ENCODE measurements around the gene TESMIN.

The TESMIN gene

DNA sequence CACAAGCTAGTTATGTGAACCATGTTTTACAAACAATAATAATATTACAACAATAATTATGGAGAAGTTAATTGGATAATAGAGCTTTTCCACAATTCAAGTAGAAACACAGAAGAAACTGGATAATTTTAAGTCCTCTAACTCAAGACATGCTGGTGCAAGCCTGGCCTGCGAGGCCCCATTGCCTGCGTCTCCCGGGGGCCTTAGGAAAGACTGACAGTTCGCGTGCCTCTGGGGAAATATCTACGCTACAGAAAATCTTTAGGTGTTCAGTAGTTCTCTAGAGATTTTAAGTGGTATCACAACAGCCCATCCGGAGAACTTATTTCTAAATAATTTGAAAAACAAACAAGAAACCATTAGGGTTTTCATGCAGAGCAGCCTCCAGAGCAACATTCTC lies 43.8 kb downstream of the TESMIN start:
- H3K9me3 ChIP-seq (ENCODE audit: insufficient read depth, low read depth, low read length), result no peaks in the 10 kb centered on the region
- H3K36me3 ChIP-seq (ENCODE audit: insufficient read depth, low read depth, low read length), result no peaks in the 10 kb centered on the region
- H3K4me3 ChIP-seq (ENCODE audit: low read length), result no peak overlapping the region
- peaks cover 13% of the 10 kb centered on the region; the same call in 1 of the 2 replicates for H3K4me1 ChIP-seq (ENCODE audit: insufficient read depth, low read length)
- no peak overlapping the region for H3K27ac ChIP-seq (ENCODE audit: low read length)
- no peaks in the 10 kb centered on the region for H3K27me3 ChIP-seq (ENCODE audit: insufficient read depth, low read length)
- no peak overlapping the region for H3K9ac ChIP-seq (ENCODE audit: low read depth, low read length)

DNA sequence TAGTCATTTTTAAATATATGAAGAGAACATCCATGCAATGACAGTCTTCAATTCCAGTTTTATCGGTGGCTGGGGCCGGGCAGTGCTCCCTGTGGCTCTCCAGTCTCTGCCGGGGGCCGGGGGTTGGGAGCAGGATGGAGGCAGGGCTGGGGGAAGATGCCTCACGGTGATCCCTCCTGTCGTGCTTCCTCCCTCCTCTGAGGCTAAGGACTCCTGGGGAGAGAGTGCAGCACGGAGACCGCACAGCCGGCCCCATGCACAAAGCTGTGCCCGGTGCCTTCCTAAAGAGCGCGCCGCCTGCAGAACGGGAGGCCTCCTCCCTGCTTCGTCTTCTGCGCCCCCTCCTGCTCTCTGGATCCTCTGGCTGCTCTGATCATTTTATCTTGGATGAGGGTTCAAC lies 46.4 kb downstream of the TESMIN start:
- H3K9me3 ChIP-seq (ENCODE audit: insufficient read depth, low read depth, low read length), result no peaks in the 10 kb centered on the region
- H3K27ac ChIP-seq (ENCODE audit: low read length), result no peak overlapping the region
- no peaks in the 10 kb centered on the region for H3K36me3 ChIP-seq (ENCODE audit: insufficient read depth, low read depth, low read length)
- H3K4me1 ChIP-seq (ENCODE audit: insufficient read depth, low read length), result peaks cover 13% of the 10 kb centered on the region; the same call in 1 of the 2 replicates
- peak overlapping the region; percentile 29; the same call in 1 of the 2 replicates for H3K4me3 ChIP-seq (ENCODE audit: low read length)
- H3K27me3 ChIP-seq (ENCODE audit: insufficient read depth, low read length), result no peaks in the 10 kb centered on the region
- H3K9ac ChIP-seq (ENCODE audit: low read depth, low read length), result no peak overlapping the region

DNA sequence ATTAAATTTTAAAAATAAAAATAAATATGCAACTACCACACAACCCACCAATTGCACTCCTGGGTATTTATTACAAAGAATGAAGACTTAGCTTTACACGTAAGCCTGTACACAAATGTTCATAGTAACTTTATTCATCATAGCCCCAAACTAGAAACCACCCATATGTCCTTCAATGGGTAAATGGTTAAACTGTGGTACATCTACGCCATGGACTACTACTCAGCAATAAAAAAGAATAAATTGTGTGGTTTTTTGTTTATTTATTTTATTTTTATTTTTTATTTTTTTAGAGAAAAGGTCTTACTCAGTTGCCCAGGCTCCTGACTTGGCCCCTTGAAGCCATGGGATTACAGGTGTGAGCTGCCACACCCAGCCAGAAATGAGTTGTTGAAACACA lies 52.3 kb downstream of the TESMIN start:
- Histone ChIP-seq H3K9ac (ENCODE audit: low read depth, low read length) (no peak overlapping the region), H3K4me1 (ENCODE audit: insufficient read depth, low read length) (peaks cover 16% of the 10 kb centered on the region), H3K4me3 (ENCODE audit: low read length) (no peak overlapping the region), H3K9me3 (ENCODE audit: insufficient read depth, low read depth, low read length) (no peaks in the 10 kb centered on the region; the same call in none of the 2 replicates), H3K27me3 (ENCODE audit: insufficient read depth, low read length) (no peaks in the 10 kb centered on the region), H3K27ac (ENCODE audit: low read length) (no peak overlapping the region), H3K36me3 (ENCODE audit: insufficient read depth, low read depth, low read length) (no peaks in the 10 kb centered on the region)

DNA sequence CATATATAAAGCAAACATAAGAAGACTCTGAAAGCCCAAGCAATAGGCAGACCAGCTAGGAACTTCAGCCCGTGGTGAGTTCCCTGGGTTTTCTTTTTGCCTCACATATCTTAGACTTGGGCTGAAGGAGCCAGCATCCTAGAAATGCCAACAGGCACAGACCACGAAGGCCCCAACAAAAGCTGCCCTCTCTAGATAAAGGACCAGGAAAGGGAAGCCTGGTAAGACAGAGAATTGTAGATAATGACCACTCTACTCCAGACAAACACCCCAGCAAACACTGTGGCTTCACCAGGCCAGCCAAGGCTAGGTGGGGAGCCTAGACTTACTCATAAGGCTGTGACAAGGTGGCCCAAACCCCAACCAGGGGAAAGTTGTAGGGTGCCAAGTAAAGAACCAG lies 55.8 kb downstream of the TESMIN start:
- no peaks in the 10 kb centered on the region for H3K27me3 ChIP-seq (ENCODE audit: insufficient read depth, low read length)
- H3K4me3 ChIP-seq (ENCODE audit: low read length), result 0 out of 2 replicates have a peak overlapping the region, but pooled peaks have one; percentile 20
- no peak overlapping the region for H3K27ac ChIP-seq (ENCODE audit: low read length)
- H3K4me1 ChIP-seq (ENCODE audit: insufficient read depth, low read length), result peaks cover 25% of the 10 kb centered on the region
- H3K9ac ChIP-seq (ENCODE audit: low read depth, low read length), result peak overlapping the region; percentile 23; the same call in 1 of the 2 replicates
- no peaks in the 10 kb centered on the region; the same call in none of the 2 replicates for H3K9me3 ChIP-seq (ENCODE audit: insufficient read depth, low read depth, low read length)
- H3K36me3 ChIP-seq (ENCODE audit: insufficient read depth, low read depth, low read length), result no peaks in the 10 kb centered on the region; the same call in 1 of the 2 replicates

DNA sequence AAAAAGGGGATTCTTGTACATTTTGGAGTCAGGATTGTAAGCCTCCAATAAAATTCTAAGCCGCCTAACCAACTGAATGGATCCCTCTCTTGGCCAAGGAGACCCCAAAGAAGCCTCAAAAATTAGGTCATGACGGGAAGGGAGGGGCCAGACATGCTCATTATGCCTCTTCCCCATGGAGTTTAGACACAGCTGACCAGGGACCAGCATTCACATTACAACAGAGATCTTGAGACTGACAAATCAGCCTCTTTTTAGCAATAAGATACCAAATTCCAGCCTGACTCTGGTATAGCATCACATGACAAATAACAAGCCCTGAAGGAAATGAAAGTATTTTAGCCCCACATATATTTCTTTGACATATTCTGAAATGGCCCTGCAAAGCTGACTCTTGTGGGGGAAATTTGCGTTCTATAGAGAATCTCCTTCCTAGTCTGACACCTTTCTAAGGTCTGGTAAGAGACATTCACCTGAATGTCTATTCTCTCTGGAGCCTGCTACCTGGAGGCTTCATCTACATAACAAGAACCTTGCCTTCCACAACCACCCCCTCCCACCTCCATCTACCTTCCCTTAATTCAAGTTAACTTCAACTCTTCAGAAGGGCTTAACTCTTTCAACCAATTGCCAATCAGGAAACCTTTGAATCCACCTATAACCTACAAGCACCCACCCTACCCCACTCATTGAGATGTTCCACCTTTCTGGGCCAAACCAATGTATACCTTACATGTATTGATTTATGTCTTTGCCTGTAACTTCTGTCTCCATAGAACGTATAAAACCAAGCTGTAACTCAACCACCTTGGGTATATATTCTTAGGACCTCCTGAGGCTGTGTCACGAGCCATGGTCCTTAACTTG lies 56.7 kb downstream of the TESMIN start:
- Histone ChIP-seq H3K9me3 (ENCODE audit: insufficient read depth, low read depth, low read length) (no peaks in the 10 kb centered on the region; the same call in none of the 2 replicates), H3K4me1 (ENCODE audit: insufficient read depth, low read length) (peaks cover 34% of the 10 kb centered on the region), H3K36me3 (ENCODE audit: insufficient read depth, low read depth, low read length) (peaks cover 4% of the 10 kb centered on the region), H3K9ac (ENCODE audit: low read depth, low read length) (peak overlapping the region; percentile 54; the same call in 1 of the 2 replicates), H3K4me3 (ENCODE audit: low read length) (peak overlapping the region; percentile 60), H3K27me3 (ENCODE audit: insufficient read depth, low read length) (no peaks in the 10 kb centered on the region), H3K27ac (ENCODE audit: low read length) (no peak overlapping the region)

DNA sequence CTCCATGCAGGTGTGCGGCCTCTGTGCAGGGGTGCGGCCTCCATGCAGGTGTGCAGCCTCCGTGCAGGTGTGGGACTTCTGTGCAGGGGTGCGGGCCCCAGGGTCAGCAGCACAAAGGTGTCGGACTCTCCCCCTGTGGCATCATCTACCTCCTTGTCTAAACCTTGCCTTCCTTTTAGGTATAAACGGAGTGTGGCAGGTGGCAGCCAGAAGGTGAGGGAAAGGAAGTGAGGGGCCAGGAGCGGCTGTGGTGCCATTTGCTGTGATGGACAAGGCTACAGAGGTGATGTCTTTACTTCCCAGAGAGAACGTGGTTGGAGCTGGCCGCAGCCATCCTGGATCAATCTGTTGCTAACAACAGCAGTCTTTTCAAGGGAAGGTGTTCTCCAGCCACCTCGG lies 57.8 kb downstream of the TESMIN start:
- no peak overlapping the region; the same call in 1 of the 2 replicates for H3K4me3 ChIP-seq (ENCODE audit: low read length)
- H3K4me1 ChIP-seq (ENCODE audit: insufficient read depth, low read length), result peaks cover 34% of the 10 kb centered on the region
- no peaks in the 10 kb centered on the region for H3K27me3 ChIP-seq (ENCODE audit: insufficient read depth, low read length)
- peaks cover 15% of the 10 kb centered on the region for H3K36me3 ChIP-seq (ENCODE audit: insufficient read depth, low read depth, low read length)
- H3K27ac ChIP-seq (ENCODE audit: low read length), result no peak overlapping the region
- H3K9ac ChIP-seq (ENCODE audit: low read depth, low read length), result peak overlapping the region; percentile 56; the same call in 1 of the 2 replicates
- H3K9me3 ChIP-seq (ENCODE audit: insufficient read depth, low read depth, low read length), result no peaks in the 10 kb centered on the region; the same call in none of the 2 replicates

DNA sequence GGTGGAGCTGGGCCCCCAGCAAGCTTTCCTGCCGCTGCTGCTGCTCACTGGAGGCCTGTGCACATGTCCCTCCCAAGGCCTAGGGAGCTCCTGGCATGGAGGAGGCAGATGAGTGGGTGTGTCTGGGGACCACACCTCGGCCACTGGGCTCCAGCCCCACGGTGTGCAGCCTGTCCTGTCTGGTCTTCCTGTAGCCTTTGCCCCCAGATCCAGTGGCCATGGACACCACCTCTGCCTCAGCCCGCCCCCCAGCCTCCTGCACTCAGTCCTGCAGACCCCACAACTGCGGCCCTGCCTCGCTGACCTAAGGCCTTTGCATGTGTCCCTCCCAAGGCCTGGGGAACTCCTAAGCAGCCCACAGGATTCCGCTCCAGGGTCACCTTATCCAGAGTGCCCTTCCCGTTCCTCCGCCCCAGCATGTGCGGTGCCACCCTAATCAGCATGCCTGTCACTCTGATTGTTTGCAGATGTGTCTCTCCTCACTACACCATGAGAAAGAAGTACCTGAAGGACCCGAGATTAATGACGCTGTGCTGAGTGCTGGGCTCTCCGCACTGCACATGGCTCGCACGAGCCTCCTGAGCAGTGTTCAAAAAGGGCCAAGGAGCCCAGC lies 58.3 kb downstream of the TESMIN start:
- Histone ChIP-seq H3K9me3 (ENCODE audit: insufficient read depth, low read depth, low read length) (no peaks in the 10 kb centered on the region; the same call in none of the 2 replicates), H3K36me3 (ENCODE audit: insufficient read depth, low read depth, low read length) (peaks cover 20% of the 10 kb centered on the region), H3K4me3 (ENCODE audit: low read length) (no peak overlapping the region), H3K9ac (ENCODE audit: low read depth, low read length) (no peak overlapping the region), H3K27me3 (ENCODE audit: insufficient read depth, low read length) (no peaks in the 10 kb centered on the region), H3K4me1 (ENCODE audit: insufficient read depth, low read length) (peaks cover 34% of the 10 kb centered on the region), H3K27ac (ENCODE audit: low read length) (no peak overlapping the region)

DNA sequence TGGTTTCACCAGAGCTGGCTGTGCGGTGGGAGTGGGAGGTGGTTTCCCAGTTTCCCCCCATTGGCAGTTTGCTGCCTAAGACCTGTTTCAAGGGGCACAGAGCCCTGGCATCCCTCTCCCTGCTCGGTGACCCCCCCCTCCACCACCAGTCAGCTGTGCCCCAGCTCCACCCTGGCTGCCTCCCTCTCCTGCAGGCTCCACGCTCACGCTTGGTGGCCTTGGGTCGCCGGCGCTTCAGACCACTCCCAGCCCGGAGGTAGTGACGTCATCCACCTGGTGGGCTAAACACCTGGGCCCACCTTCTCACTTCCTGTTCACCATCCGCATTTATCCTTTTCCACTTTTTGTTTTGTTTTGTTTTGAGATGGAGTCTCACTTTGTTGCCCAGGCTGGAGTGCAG lies 59.2 kb downstream of the TESMIN start:
- Histone ChIP-seq H3K9ac (ENCODE audit: low read depth, low read length) (no peak overlapping the region), H3K9me3 (ENCODE audit: insufficient read depth, low read depth, low read length) (no peaks in the 10 kb centered on the region; the same call in none of the 2 replicates), H3K4me1 (ENCODE audit: insufficient read depth, low read length) (peaks cover 34% of the 10 kb centered on the region), H3K27me3 (ENCODE audit: insufficient read depth, low read length) (no peaks in the 10 kb centered on the region), H3K27ac (ENCODE audit: low read length) (no peak overlapping the region), H3K36me3 (ENCODE audit: insufficient read depth, low read depth, low read length) (peaks cover 28% of the 10 kb centered on the region), H3K4me3 (ENCODE audit: low read length) (no peak overlapping the region)

DNA sequence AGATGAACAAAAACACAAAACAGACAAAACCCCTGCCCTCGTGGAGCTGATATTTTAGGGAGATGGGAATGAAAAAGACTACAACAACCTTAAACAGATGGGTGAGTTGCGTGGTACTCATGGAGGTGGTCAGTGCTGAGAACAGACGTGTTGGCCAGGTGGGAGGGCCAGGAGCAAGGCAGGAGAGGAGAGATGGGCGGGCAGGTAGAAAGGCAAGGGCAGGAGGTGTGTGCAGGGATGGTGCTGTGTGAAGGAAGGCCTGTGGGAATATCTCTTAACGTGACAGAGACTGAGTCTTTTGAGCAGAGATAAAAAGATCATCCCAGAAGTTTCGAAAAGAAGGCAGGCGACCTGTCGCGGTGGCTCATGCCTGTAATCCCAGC lies 59.9 kb downstream of the TESMIN start:
- H3K27me3 ChIP-seq (ENCODE audit: insufficient read depth, low read length), result peaks cover 2% of the 10 kb centered on the region
- H3K27ac ChIP-seq (ENCODE audit: low read length), result no peak overlapping the region
- H3K4me3 ChIP-seq (ENCODE audit: low read length), result no peak overlapping the region
- H3K9me3 ChIP-seq (ENCODE audit: insufficient read depth, low read depth, low read length), result no peaks in the 10 kb centered on the region; the same call in none of the 2 replicates
- peaks cover 33% of the 10 kb centered on the region for H3K36me3 ChIP-seq (ENCODE audit: insufficient read depth, low read depth, low read length)
- no peak overlapping the region for H3K9ac ChIP-seq (ENCODE audit: low read depth, low read length)
- H3K4me1 ChIP-seq (ENCODE audit: insufficient read depth, low read length), result peaks cover 34% of the 10 kb centered on the region

DNA sequence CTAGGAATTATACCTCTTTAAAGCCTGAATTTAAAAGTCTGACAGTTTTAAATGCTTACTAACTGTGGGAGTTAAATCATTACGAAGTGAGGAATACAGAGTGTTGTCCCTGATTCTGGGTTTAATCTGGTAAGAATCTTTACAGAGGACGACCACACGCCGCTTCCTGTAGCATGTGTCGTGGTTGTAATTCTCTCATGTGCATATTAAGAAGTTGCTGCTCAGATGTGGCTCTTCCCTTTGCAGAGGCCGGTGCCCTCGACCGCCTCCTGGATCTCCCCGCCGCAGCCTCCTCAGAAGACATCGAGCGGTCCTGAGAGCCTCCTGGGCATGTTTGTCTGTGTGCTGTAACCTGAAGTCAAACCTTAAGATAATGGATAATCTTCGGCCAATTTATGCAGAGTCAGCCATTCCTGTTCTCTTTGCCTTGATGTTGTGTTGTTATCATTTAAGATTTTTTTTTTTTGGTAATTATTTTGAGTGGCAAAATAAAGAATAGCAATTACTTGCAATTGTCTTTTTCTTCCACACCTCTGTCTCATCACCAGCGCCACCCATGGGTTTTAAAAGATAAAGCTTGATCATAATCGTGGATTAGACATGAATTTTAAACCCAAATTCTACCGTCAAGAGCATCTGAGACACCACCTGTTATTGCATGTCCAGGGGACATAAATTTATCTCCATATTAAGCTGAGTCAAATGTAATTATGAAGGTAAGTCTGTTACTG lies 60.5 kb downstream of the TESMIN start:
- Histone ChIP-seq H3K27me3 (ENCODE audit: insufficient read depth, low read length) (peaks cover 8% of the 10 kb centered on the region), H3K4me3 (ENCODE audit: low read length) (peak overlapping the region; percentile 10; the same call in 1 of the 2 replicates), H3K9ac (ENCODE audit: low read depth, low read length) (no peak overlapping the region), H3K9me3 (ENCODE audit: insufficient read depth, low read depth, low read length) (no peaks in the 10 kb centered on the region; the same call in none of the 2 replicates), H3K27ac (ENCODE audit: low read length) (no peak overlapping the region), H3K4me1 (ENCODE audit: insufficient read depth, low read length) (peaks cover 32% of the 10 kb centered on the region), H3K36me3 (ENCODE audit: insufficient read depth, low read depth, low read length) (peaks cover 38% of the 10 kb centered on the region)
